NB4 (cell line): ENCODE results near the gene PLCB4.
"Not testable (repeated sequence)": the region's sequence is repeated elsewhere in the genome, so short reads cannot be mapped to it uniquely, and the experiment has no call there.

Source experiments
- DNase-seq: peaks from one replicate; pipeline ENCODE4 v3.0.0; 2010; ENCODE audit warnings: low read depth
- H3K4me3 ChIP-seq: one replicate; pipeline ENCODE4 v1.5.1; 2011; ENCODE audit warnings: mild to moderate bottlenecking, low read depth, low read length, moderate library complexity
- MYC ChIP-seq: IDR thresholded peaks from 2 replicates; pipeline ENCODE4 v1.6.1; 2011; ENCODE audit warnings: low read depth, low read length
- POLR2A ChIP-seq: IDR thresholded peaks from 2 replicates; pipeline ENCODE4 v1.6.1; 2011; ENCODE audit warnings: mild to moderate bottlenecking; ENCODE audit not compliant: insufficient read length; ENCODE audit errors: extremely low read depth
- TF ChIP-seq, protein P1 (sequence below): IDR thresholded peaks from 2 replicates; pipeline ENCODE4 v1.6.1; 2011; ENCODE audit warnings: low read depth, low read length
- TF ChIP-seq, protein P2 (sequence below): IDR thresholded peaks from one replicate; pipeline ENCODE4 v1.5.1; 2012; ENCODE audit warnings: low read depth, low read length

The PLCB4 gene

DNA sequence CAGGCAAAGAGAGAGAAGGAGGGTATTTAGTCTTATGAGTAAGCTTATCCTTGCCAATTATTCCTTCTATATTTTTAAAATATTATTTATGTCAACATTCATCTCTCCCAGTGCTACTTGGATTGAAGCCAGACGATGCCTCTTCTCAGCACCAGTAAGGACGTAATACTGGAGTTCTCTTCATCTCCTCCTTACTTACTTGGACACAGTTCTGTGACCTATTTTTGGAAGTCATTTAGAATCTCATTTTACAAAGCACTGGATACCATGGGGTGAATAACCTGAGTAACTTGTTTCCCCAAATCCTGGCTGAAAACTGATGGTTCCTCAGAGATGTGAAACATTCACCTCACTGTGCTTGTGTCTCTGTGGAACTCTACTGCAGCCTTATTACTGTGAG, 308.1 kb downstream of the PLCB4 start:
- DNase-seq = no peak
- TF ChIP-seq, protein P1, sequence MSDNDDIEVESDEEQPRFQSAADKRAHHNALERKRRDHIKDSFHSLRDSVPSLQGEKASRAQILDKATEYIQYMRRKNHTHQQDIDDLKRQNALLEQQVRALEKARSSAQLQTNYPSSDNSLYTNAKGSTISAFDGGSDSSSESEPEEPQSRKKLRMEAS = no peak
- TF ChIP-seq, protein P2, sequence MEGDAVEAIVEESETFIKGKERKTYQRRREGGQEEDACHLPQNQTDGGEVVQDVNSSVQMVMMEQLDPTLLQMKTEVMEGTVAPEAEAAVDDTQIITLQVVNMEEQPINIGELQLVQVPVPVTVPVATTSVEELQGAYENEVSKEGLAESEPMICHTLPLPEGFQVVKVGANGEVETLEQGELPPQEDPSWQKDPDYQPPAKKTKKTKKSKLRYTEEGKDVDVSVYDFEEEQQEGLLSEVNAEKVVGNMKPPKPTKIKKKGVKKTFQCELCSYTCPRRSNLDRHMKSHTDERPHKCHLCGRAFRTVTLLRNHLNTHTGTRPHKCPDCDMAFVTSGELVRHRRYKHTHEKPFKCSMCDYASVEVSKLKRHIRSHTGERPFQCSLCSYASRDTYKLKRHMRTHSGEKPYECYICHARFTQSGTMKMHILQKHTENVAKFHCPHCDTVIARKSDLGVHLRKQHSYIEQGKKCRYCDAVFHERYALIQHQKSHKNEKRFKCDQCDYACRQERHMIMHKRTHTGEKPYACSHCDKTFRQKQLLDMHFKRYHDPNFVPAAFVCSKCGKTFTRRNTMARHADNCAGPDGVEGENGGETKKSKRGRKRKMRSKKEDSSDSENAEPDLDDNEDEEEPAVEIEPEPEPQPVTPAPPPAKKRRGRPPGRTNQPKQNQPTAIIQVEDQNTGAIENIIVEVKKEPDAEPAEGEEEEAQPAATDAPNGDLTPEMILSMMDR = no peak
- TF ChIP-seq POLR2A (no peak), MYC (no peak)

DNA sequence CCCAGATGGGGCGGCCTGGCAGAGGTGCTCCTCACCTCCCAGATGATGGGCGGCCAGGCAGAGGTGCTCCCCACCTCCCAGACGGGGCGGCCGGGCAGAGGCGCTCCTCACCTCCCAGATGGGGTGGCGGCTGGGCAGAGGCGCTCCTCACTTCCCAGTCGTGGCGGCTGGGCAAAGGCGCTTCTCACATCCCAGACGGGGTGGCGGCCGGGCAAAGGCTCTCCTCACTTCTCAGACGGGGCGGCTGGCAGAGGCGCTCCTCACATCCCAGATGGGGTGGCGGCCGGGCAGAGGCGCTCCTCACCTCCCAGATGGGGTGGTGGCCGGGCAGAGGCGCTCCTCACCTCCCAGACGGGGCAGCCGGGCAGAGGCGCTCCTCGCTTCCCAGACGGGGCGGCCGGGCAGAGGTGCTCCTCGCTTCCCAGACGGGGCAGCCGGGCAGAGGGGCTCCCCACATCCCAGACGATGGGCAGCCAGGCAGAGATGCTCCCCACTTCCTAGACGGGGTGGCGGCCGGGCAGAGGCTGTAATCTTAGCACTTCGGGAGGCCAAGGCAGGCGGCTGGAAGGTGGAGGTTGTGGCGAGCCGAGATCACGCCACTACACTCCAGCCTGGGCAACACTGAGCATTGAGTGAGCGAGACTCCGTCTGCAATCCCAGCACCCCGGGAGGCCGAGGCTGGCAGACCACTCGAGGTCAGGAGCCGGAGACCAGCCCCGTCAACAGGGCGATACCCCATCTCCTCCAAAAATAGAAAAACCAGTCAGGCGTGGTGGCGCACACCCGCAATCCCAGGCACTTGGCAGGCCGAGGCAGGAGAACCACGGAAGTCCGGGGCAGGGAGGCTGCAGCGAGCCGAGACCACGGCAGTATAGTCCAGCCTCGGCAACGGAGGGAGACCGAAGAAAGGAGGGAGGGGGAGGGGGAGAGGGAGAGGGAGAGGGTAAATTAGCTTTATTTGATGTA, 316.7 kb downstream of the PLCB4 start:
- not testable (repeated sequence) for DNase-seq, H3K4me3 ChIP-seq

More for the DNA sequence above, 308.1 kb downstream of the PLCB4 start:
- no peak overlapping the region for H3K4me3 ChIP-seq

DNA sequence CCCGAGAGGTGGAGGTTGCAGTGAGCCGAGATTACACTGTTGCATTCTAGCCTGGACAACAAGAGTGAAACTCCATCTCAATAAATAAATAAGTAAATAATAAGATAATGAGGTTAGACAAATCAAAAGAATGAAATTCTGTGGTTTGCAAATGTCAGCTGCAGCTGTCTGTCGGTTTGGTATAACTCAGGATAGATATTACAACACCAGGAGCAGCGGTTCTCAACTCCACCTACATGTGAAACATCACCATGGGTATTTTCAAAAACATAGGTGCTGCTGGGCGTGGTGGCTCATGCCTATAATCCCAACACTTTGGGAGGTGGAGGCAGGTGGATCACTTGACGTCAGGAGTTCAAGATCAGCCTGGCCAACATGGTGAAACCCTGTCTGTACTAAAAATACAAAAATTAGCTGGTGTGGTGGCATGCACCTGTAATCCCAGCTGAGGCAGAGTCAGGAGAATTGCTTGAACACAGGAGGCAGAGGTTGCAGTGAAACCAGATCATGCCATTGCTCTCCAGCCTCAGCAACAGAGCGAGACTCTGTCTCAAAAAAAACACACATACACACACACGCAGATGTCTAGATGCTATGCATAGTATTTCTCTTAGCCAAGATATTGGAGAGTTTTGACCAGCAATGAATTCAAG, 319.4 kb downstream of the PLCB4 start:
- no peak for DNase-seq
- TF ChIP-seq POLR2A (no peak), MYC (no peak)
- TF ChIP-seq, protein P2 = no peak
- TF ChIP-seq, protein P1 = no peak
- no peak overlapping the region for H3K4me3 ChIP-seq

DNA sequence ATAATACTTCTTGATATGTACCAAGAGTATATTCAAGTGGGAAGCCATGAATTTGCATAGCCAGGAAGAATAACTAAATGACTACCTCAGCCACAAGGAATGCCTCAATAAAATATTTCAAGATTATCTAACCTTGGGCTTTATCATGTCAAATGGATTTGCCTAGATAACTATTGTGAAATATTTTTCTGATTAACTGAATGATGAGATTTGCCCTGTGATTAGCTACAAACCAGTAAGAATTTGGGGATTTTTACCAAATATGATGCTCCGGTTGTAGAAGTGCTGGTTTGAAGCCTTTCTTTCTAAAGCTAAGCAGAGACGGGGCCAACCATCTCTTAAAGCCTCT, 319.9 kb downstream of the PLCB4 start:
- TF ChIP-seq, protein P1 = no peak
- no peak for TF ChIP-seq POLR2A
- TF ChIP-seq MYC = no peak
- TF ChIP-seq, protein P2 = no peak
- no peak overlapping the region for H3K4me3 ChIP-seq
- no peak for DNase-seq

DNA sequence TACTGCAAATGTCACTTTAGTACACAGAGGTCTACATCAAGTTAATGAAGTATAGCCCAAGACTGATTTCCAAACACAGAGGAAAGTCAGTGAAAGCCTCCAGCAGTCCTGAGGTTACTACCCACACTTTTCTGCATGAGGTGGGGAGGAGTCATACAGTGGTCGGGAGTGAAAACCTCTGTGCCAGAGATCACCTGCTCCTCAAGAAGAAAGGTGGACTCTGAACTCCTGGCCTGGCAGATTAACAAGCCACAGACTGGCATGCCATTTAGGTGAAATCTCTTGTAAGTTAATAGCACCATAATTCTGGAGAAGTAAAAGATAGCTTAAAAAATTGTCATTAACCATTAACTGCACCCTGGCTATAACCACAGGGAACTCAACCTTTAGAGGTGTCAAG, 320.5 kb downstream of the PLCB4 start:
- TF ChIP-seq MYC (no peak), POLR2A (no peak)
- TF ChIP-seq, protein P2 = no peak
- TF ChIP-seq, protein P1 = no peak
- DNase-seq = no peak
- H3K4me3 ChIP-seq = no peak overlapping the region

DNA sequence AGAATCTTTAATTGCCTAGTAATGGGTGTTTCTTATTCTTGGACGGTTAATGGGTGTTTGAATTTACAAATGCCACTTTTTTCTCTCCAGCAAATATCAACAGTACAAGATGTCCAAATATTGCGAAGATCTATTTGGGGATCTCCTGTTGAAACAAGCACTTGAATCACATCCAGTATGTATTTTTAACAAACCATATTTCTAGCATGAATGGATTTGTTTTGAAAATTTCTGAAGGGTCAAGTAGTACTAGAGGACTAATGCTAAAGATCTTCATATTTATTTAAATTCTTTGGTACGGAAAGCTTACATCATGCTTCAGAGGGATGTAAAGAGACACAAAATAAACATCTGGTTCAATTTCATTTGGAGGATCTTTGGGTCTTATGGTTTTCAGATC, 321.6 kb downstream of the PLCB4 start:
- TF ChIP-seq POLR2A = no peak
- no peak for TF ChIP-seq MYC
- TF ChIP-seq, protein P1 = no peak
- TF ChIP-seq, protein P2 = no peak
- DNase-seq = no peak
- no peak overlapping the region for H3K4me3 ChIP-seq
